Endothelial cell of umbilical vein (primary cell): ENCODE data around the gene ANKH. TPM values are rescaled to one million over a fixed set of nuclear protein-coding genes. Genes with fewer than 3 reads are reported as not detected.

ENCODE experiments used
- BruUV-seq: library from RNA; stranded (reverse); fragments of 400-500 nt; replicated peaks from 2 replicates; lab custom pipeline; 2021; lab: Mats Ljungman, UMichigan
- CTCF ChIA-PET: fragments of 300-600, 350-600 bp; sonication (Branson Sonifier 250); formaldehyde crosslinking; loops from one replicate; lab custom pipeline; 2021; ENCODE audit warnings: antibody characterized with exemption, inconsistent platforms; lab: Charles Lee
- POLR2A ChIA-PET: fragments of 300-600, 350-600 bp; sonication (Branson Sonifier 250); formaldehyde crosslinking; loops from one replicate; lab custom pipeline; 2021; ENCODE audit warnings: antibody characterized with exemption, inconsistent platforms; lab: Charles Lee
- DNase-seq: peaks from one replicate; pipeline ENCODE4 v3.0.0-alpha.2; 2011; ENCODE audit warnings: low read depth, low spot score
- FAIRE-seq: peaks from 2 replicates; lab custom pipeline; 2011; peaks lifted over from hg19 to GRCh38; lab: Jason Lieb, UNC
- H2AFZ ChIP-seq: 2 replicates; pipeline ENCODE4 v1.6.0; 2012; ENCODE audit warnings: low read depth, low read length, control low read depth, inconsistent platforms
- H3K27ac ChIP-seq: 2 replicates; pipeline ENCODE4 v1.5.1; 2011; ENCODE audit warnings: low read depth, mild to moderate bottlenecking, control low read depth, low read length, moderate library complexity; ENCODE audit not compliant: insufficient read depth
- H3K27me3 ChIP-seq, 2 experiments: 2 replicates each; pipeline versions ENCODE4 v1.6.0 to v1.6.1; 2011; ENCODE audit warnings: low read length in 2 of 2, mixed read lengths in 1 of 2; ENCODE audit not compliant: control insufficient read depth in 2 of 2, insufficient read depth in 2 of 2
- H3K36me3 ChIP-seq, 2 experiments: 2 replicates in 1 of 2; 3 replicates in 1 of 2; pipeline ENCODE4 v1.5.1; 2011; ENCODE audit warnings: low read length in 2 of 2, mild to moderate bottlenecking in 1 of 2, moderate library complexity in 1 of 2; ENCODE audit not compliant: control insufficient read depth in 2 of 2, insufficient read depth in 2 of 2; ENCODE audit errors: extremely low read depth in 1 of 2
- H3K4me1 ChIP-seq: 3 replicates; pipeline ENCODE4 v1.5.1; 2011; ENCODE audit warnings: mild to moderate bottlenecking, low read length; ENCODE audit not compliant: control insufficient read depth, insufficient read depth; ENCODE audit errors: extremely low read depth
- H3K4me2 ChIP-seq: 2 replicates; pipeline ENCODE4 v1.6.1; 2011; ENCODE audit warnings: low read length, control low read depth, mixed read lengths; ENCODE audit not compliant: insufficient read depth
- H3K4me3 ChIP-seq, 3 experiments: fragments of 200-600 bp in 1 of 3; sonication (generic), shearing (Covaris generic) in 1 of 3; replicated peaks in 1 of 3; 2 replicates each; pipeline ENCODE4 v1.5.1; 2011 to 2016; ENCODE audit warnings: control low read depth in 3 of 3, low read length in 3 of 3, mild to moderate bottlenecking in 2 of 3, inconsistent platforms in 1 of 3, low read depth in 1 of 3, moderate library complexity in 1 of 3; ENCODE audit not compliant: insufficient read depth in 1 of 3
- H3K79me2 ChIP-seq: 2 replicates; pipeline ENCODE4 v1.6.0; 2012; ENCODE audit warnings: low read length, inconsistent platforms; ENCODE audit not compliant: control insufficient read depth, insufficient read depth
- H3K9ac ChIP-seq: replicated peaks from 2 replicates; pipeline ENCODE3; 2011; ENCODE audit warnings: low read length, control low read depth; ENCODE audit not compliant: insufficient read depth; ENCODE audit errors: extremely low read depth
- H3K9me1 ChIP-seq: replicated peaks from 3 replicates; pipeline ENCODE4 v1.6.0; 2011; ENCODE audit warnings: mild to moderate bottlenecking, low read length; ENCODE audit not compliant: control insufficient read depth, insufficient read depth; ENCODE audit errors: extremely low read depth
- H3K9me3 ChIP-seq: replicated peaks from 2 replicates; pipeline ENCODE4 v1.5.1; 2012; ENCODE audit warnings: low read length, inconsistent platforms; ENCODE audit not compliant: control insufficient read depth, insufficient read depth
- H4K20me1 ChIP-seq: replicated peaks from 2 replicates; pipeline ENCODE3; 2011; ENCODE audit warnings: mild to moderate bottlenecking, low read length; ENCODE audit not compliant: control insufficient read depth, insufficient read depth; ENCODE audit errors: extremely low read depth
- CTCF ChIP-seq, 2 donors: IDR thresholded peaks; 1 replicate in 1 of 2; 2 replicates in 1 of 2; pipeline ENCODE4 v1.5.1; 2011; ENCODE audit warnings: low read length in 2 of 2, mild to moderate bottlenecking in 2 of 2, moderate library complexity in 2 of 2, control low read depth in 1 of 2, inconsistent platforms in 1 of 2, low read depth in 1 of 2; ENCODE audit not compliant: insufficient read depth in 1 of 2; ENCODE audit errors: extremely low read depth in 1 of 2
- EZH2 ChIP-seq: IDR thresholded peaks from 2 replicates; pipeline ENCODE4 v1.6.1; 2012; ENCODE audit warnings: borderline replicate concordance, low read depth, mild to moderate bottlenecking, moderate library complexity, low read length, inconsistent platforms; ENCODE audit not compliant: severe bottlenecking
- FOS ChIP-seq: IDR thresholded peaks from 2 replicates; pipeline ENCODE4 v1.6.1; 2011; ENCODE audit warnings: mild to moderate bottlenecking, low read length, moderate library complexity, borderline replicate concordance; ENCODE audit not compliant: insufficient read depth
- GATA2 ChIP-seq: IDR thresholded peaks from 2 replicates; pipeline ENCODE4 v1.7.0; 2011; ENCODE audit warnings: low read depth, mild to moderate bottlenecking, moderate library complexity, mixed read lengths, low read length; ENCODE audit not compliant: insufficient read length, insufficient read depth
- JUN ChIP-seq: IDR thresholded peaks from 2 replicates; pipeline ENCODE4 v1.6.1; 2011; ENCODE audit warnings: borderline replicate concordance, low read depth; ENCODE audit not compliant: insufficient read length, insufficient read depth
- MAX ChIP-seq: IDR thresholded peaks from 2 replicates; pipeline ENCODE4 v1.6.1; 2011; ENCODE audit not compliant: insufficient read depth, insufficient read length
- MYC ChIP-seq: IDR thresholded peaks from one replicate; pipeline ENCODE4 v1.6.1; 2011; ENCODE audit warnings: mild to moderate bottlenecking, low read depth, low read length
- POLR2A ChIP-seq: IDR thresholded peaks from 2 replicates; pipeline ENCODE4 v1.6.1; 2012; ENCODE audit warnings: low read depth, mild to moderate bottlenecking, control low read depth, low read length
- POLR2AphosphoS5 ChIP-seq: IDR thresholded peaks from 2 replicates; pipeline ENCODE4 v1.6.1; 2012; ENCODE audit warnings: low read depth, mild to moderate bottlenecking, control low read depth, low read length, moderate library complexity; ENCODE audit not compliant: insufficient read depth
- dilution Hi-C: fragments of 300-500 bp; cut with MboI; formaldehyde crosslinking; loops from one replicate; pipeline ENCODE4 v1.15.0; 2019; ENCODE audit warnings: low sequenced_read_pairs; ENCODE audit not compliant: extremely low pct_ligation_motif_present
- intact Hi-C: fragments of 100-400 bp; cut with micrococcal nuclease; formaldehyde crosslinking; loops from one replicate; pipeline ENCODE4 v1.10.0; 2022
- polyA plus RNA-seq, 4 experiments: library from polyadenylated mRNA; depleted of rRNA in 3 of 4; stranded (reverse) in 3 of 4; unstranded in 1 of 4; fragments of >200 nt; gene quantifications; 2 replicates each; pipeline versions ENCODE4 v1.2.1 to v1.2.3, GENCODE V29; 2011 to 2012; ENCODE audit warnings: missing spikeins in 1 of 4
- total RNA-seq: library from RNA; stranded (reverse); gene quantifications from 2 replicates; pipeline ENCODE4 v1.2.3, GENCODE V29; 2021

Gene ANKH
- total and polyA plus RNA-seq, 2 donors (not counting 3 experiments of a cell fraction or from before 2014, with no cell fraction given) = 12.7 to 31.4 TPM

DNA sequence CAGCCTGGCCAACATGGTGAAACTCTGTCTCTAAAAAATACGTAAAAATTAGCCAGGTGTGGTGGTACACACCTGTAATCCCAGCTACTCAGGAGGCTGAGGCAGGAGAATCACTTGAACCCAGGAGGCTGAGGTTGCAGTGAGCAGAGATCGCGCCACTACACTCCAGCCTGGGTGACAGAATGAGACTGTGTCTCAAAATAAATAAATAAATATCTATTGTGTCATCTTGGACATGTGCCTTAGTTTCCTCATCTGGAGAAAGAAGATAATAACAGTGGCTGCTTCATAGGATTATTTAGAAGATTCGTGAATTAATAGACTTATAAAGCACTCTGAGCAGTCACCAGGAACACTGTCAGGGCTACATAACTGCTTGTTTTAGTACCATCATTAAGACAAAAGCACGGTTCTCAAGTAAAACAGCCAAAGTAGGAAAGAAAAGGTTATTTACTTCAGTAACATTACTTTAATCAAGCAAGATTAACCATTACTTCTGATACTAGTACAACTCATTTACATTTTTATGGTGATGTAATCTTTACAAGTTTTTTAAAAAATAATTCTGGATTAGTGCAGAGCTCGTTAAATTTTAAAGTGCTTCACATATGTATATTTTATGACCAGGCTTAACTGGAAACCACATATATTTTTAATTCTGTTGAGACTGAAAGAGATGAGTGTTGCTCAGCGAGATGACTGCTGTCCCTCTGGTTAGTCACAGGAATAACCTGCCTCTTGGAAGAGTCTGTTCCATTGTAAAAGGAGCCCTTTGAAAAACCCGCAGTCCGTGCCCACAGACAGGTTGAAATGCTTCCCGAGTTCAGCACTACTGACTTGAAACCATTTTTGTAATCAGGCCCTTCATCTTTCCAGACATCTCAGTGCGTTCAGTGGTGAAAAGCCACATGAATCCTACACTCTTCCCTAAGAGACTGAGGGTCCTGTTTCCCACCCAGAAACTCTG is 36.7 kb downstream of the ANKH start:
- no peaks in the 10 kb centered on the region for H3K9me1 ChIP-seq
- H2AFZ ChIP-seq = no peak overlapping the region
- H3K79me2 ChIP-seq = peaks cover 2% of the 10 kb centered on the region
- FAIRE-seq = no peak
- no peak for DNase-seq
- no peak overlapping the region for H3K9ac ChIP-seq
- H4K20me1 ChIP-seq = no peaks in the 10 kb centered on the region
- H3K4me3 ChIP-seq = no peak overlapping the region
- ChIA-PET POLR2A (no interaction called here), CTCF (no interaction called here)
- intact Hi-C loops (no loop called here), dilution Hi-C loops (no loop called here)
- no peaks in the 10 kb centered on the region for H3K27me3 ChIP-seq
- no peak overlapping the region for H3K27ac ChIP-seq
- TF ChIP-seq EZH2 (no peak), GATA2 (no peak), CTCF (IDR thresholded peaks at IDR 0.05; ENCODE audit: extremely low read depth in 1 of 2, insufficient read depth in 1 of 2, low read depth in 1 of 2, low read length in 2 of 2) (no peak), JUN (no peak), FOS (no peak), MAX (no peak), POLR2AphosphoS5 (no peak), MYC (no peak), POLR2A (no peak)
- no peaks in the 10 kb centered on the region for H3K36me3 ChIP-seq
- no peaks in the 10 kb centered on the region for H3K9me3 ChIP-seq
- H3K4me2 ChIP-seq = no peak overlapping the region
- no TSS peak for BruUV-seq
- no peaks in the 10 kb centered on the region for H3K4me1 ChIP-seq
